Epithelial cell of esophagus (primary cell): Measurements from ENCODE around the gene TBXAS1.

Experiments
- DNase-seq: peaks from one replicate; pipeline ENCODE4 v3.0.0; 2010; ENCODE audit warnings: low read depth
- H3K4me3 ChIP-seq: 2 replicates; pipeline ENCODE4 v1.5.1; 2011; ENCODE audit warnings: mild to moderate bottlenecking, low read length, control low read depth
- TF ChIP-seq, protein P1 (sequence below): IDR thresholded peaks from 2 replicates; pipeline ENCODE4 v1.5.1; 2011; ENCODE audit warnings: low read depth, mild to moderate bottlenecking, low read length, control low read depth, inconsistent platforms; ENCODE audit not compliant: insufficient read depth; ENCODE audit errors: missing control alignments

Gene TBXAS1

DNA sequence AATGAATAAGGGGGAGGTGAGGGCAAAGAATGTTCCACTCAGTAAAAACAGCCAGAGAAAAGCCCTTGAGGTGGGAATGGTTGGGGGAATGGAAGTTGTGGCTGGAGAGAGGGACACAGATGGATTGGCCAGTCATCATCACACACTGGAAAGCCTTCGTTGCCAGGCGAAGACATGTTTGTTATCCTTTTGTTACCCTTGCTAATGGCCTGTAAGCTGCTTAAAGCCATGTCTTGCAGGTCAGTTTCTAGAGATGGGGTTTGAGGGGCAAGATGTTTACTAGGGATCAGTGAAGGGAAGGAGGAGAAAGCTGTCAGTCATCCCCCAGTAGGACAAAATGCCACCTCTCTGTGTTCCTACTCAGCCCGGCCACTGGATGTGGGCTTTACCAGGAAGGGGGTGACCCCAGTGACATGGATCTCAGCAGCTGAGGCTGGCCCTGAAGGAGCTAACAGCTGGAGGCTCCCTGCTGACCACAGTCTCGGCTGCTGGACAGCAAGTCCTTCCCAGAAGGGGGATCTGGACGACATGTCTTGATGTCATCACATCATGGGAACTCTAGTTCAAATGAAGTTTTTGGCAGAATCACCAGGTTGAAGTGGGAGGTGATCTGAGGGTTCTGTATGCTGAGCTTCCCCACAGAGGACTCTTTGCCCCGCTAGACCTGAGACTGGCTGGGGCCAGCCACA, 66.2 kb downstream of the TBXAS1 start:
- TF ChIP-seq, protein P1, sequence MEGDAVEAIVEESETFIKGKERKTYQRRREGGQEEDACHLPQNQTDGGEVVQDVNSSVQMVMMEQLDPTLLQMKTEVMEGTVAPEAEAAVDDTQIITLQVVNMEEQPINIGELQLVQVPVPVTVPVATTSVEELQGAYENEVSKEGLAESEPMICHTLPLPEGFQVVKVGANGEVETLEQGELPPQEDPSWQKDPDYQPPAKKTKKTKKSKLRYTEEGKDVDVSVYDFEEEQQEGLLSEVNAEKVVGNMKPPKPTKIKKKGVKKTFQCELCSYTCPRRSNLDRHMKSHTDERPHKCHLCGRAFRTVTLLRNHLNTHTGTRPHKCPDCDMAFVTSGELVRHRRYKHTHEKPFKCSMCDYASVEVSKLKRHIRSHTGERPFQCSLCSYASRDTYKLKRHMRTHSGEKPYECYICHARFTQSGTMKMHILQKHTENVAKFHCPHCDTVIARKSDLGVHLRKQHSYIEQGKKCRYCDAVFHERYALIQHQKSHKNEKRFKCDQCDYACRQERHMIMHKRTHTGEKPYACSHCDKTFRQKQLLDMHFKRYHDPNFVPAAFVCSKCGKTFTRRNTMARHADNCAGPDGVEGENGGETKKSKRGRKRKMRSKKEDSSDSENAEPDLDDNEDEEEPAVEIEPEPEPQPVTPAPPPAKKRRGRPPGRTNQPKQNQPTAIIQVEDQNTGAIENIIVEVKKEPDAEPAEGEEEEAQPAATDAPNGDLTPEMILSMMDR, result no peak
- no peak for DNase-seq
- H3K4me3 ChIP-seq, result no peak overlapping the region

DNA sequence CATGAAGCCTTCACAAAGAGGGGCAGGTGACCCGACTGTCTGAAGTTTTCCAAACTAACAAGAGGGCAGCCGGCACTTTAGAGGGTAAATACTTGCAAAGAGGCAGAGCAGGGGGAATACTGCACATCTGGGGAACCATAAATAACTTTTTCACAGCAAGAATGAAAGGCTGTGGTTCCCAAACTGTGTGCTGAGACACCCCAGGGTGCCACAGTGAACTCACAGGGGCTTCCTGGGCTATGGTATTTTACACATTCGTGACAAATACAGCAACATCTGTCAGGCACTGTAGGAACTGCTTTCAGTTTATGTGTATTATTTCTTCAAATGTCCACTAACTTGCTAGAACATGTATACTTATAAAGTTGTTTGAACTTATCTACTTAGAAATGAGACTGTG, 67.2 kb downstream of the TBXAS1 start:
- TF ChIP-seq, protein P1, result no peak
- H3K4me3 ChIP-seq, result no peak overlapping the region
- no peak for DNase-seq

DNA sequence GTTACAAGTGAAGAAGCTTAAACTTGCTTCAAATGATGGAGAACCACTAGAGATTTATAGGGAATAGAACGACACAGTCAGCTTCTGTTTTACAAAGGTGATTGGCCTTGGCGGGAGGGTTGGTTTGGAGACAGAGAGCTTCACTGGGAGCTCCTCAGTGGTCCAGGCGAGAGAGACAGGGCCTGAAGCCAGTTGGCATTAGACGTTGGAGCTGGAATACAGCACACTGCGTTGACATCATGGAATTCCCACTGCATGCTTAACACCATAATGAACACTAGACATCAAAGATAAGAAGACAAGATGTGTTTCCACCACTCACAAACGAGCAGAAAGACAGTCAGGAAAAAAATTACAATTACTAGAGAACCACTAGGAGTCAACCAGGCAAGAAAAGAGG, 67.8 kb downstream of the TBXAS1 start:
- no peak for DNase-seq
- no peak overlapping the region for H3K4me3 ChIP-seq
- TF ChIP-seq, protein P1, result no peak

DNA sequence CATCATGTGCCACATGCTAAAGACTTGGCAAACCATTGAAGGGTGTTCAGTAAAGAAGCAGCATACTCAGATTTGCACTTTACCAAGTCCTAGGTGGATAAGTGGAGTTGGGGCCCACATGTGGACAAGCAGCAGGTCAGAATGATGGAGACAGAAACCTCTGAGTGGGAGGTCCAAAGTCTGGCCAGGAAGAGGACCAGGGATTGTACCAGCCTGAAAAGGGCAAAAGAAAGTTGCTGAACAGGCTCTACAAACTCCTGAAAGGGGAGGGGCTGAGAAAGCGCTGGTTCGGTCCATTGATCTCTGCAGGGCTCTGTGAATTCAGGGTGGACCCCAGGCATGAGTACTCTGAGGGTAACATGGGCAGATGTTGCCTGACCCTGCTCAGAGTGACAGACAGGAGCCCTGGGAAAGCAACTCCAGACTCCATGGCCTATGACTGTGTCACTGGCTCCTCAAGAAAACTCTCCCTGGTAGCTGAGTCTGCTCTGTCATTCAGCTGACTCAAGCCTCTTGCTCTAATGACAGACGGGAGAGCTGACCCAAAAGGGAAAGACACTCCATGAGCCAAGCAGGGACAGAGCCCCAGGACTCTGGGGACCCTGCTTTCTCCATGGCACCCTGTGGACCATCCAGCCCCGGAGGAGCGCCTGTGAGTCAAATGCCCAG, 68.5 kb downstream of the TBXAS1 start:
- no peak overlapping the region for H3K4me3 ChIP-seq
- TF ChIP-seq, protein P1, result no peak
- DNase-seq, result peak; percentile 53

DNA sequence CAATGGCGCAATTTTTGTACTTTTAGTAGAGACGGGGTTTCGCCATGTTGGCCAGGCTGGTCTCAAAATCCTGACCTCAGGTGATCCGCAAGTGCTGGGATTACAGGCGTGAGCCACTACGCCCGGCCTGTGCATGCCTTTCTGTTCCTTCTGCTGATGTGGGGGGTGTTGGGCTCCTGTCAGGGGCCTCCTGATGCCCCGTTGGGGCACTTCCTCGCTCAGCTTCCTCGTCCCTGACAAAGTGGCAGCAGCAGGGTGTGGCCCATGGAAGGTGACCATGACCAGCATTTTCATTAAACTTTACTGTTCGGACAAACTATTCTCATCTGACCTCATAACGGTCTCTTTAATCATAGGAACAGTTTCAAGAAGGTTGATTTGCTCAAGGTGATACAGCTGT, 69.4 kb downstream of the TBXAS1 start:
- DNase-seq, result no peak
- no peak overlapping the region for H3K4me3 ChIP-seq
- TF ChIP-seq, protein P1, result no peak

DNA sequence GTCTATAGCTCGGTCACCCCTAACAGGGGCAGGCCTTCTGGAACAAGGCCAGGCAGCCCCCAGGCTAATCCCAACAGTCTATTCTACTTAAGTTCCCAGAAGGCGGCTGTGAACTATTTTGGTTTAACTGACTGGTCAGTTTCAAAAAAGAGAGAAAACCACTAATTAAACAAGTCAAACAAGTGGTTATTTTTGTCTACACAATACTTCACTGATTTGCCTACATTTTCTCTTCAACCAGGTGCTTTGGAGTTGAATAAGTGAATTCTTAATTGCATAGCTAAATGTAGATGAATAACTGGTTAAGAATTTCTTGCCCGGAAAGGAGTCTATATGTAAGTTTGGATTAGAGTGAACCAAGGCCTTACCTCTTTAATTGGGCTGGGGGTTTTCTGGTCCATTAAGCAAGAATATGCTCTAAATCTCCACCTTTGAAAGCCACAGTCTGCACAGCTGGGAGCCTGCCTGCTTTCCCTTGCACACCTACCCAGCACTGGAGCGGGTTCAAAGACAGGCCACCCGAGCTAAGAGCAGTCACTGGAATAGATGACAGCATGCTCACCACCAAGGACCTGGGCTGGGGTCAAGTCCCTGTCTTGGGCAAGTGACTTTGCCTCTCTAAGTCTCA, 70.4 kb downstream of the TBXAS1 start:
- H3K4me3 ChIP-seq, result no peak overlapping the region
- TF ChIP-seq, protein P1, result no peak
- no peak for DNase-seq
